Measurements from ENCODE around the gene MYO9B. TPM values are rescaled to one million over a fixed set of nuclear protein-coding genes. Genes with fewer than 3 reads are reported as not detected.

Gene MYO9B
- total and polyA plus RNA-seq, 2 of the 13 experiments (the other 11 are each of a cell fraction or from before 2014, with no cell fraction given), result 18.0 to 18.3 TPM

DNA sequence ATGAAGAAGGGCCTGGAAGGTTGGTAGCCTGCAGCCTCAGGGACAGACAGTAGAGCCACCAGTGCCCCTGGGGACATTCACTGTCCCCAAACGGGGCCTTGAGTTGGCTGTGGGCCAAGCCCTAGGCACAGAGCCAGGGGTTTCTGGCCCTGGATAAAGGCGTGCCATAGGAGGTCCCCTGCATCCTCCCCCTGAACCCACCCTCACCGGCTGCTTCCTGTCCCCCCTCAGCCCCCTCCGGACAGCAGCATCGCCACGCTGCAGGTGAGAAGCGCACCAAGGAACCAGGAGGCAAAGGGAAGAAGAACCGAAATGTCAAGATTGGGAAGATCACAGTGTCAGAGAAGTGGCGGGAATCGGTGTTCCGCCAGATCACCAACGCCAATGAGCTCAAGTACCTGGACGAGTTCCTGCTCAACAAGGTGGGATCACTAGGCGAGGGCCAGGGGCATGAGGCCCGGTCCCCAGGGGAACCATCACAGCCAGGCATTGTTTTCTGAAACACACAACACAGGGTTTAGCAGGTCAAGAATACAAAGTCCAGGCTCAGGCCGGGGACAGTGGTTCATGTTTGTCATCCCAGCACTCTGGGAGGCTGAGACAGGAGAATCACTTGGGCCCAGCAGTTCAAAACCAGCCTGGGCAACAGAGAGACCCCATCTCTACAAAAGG is 125.0 kb downstream of the MYO9B start (continued):
- TF ChIP-seq, protein P1, sequence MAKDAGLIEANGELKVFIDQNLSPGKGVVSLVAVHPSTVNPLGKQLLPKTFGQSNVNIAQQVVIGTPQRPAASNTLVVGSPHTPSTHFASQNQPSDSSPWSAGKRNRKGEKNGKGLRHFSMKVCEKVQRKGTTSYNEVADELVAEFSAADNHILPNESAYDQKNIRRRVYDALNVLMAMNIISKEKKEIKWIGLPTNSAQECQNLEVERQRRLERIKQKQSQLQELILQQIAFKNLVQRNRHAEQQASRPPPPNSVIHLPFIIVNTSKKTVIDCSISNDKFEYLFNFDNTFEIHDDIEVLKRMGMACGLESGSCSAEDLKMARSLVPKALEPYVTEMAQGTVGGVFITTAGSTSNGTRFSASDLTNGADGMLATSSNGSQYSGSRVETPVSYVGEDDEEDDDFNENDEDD (CRISPR knock-in tag; IDR thresholded peaks at IDR 0.05; ENCODE audit: borderline replicate concordance), result peak; percentile 41; the same call in 1 of the 2 replicates
- TF ChIP-seq ZNF256 (CRISPR knock-in tag; conservative IDR thresholded peaks at IDR 0.05) (no peak), TOE1 (CRISPR knock-in tag; IDR thresholded peaks at IDR 0.05) (no peak), CENPBD1 (CRISPR knock-in tag; IDR thresholded peaks at IDR 0.05; ENCODE audit: borderline replicate concordance, low read depth) (no peak), POLR2A (IDR thresholded peaks at IDR 0.05; ENCODE audit: insufficient read depth in 1 of 2, low read depth in 2 of 2, low read length in 2 of 2) (no peak), ZNF24 (IDR thresholded peaks at IDR 0.05) (no peak), ZFP41 (CRISPR knock-in tag; IDR thresholded peaks at IDR 0.05; ENCODE audit: borderline replicate concordance) (no peak), NFKBIZ (CRISPR knock-in tag; IDR thresholded peaks at IDR 0.05) (no peak), ARNTL (CRISPR knock-in tag; IDR thresholded peaks at IDR 0.05) (no peak), ZNF574 (CRISPR knock-in tag; IDR thresholded peaks at IDR 0.05) (peak; percentile 59; the same call in 1 of the 2 replicates), RFX1 (IDR thresholded peaks at IDR 0.05) (peak; percentile 63; the same call in 1 of the 2 replicates), PCBP1 (IDR thresholded peaks at IDR 0.05; ENCODE audit: borderline replicate concordance, low read depth, low read length) (no peak), ZSCAN30 (CRISPR knock-in tag; IDR thresholded peaks at IDR 0.05) (no peak), TOPORS (CRISPR knock-in tag; IDR thresholded peaks at IDR 0.05) (no peak), MED1 (CRISPR knock-in tag; IDR thresholded peaks at IDR 0.05) (peak; percentile 64), MIER2 (CRISPR knock-in tag; IDR thresholded peaks at IDR 0.05) (peak; percentile 45; the same call in 1 of the 2 replicates), ZKSCAN5 (CRISPR knock-in tag; IDR thresholded peaks at IDR 0.05) (no peak), MED13 (CRISPR knock-in tag; IDR thresholded peaks at IDR 0.05) (no peak), ZNF260 (CRISPR knock-in tag; IDR thresholded peaks at IDR 0.05; ENCODE audit: borderline replicate concordance, low read depth) (no peak), ZBTB38 (CRISPR knock-in tag; IDR thresholded peaks at IDR 0.05) (peak; percentile 99), SNAPC2 (CRISPR knock-in tag; IDR thresholded peaks at IDR 0.05) (no peak), KDM5B (CRISPR knock-in tag; IDR thresholded peaks at IDR 0.05; ENCODE audit: borderline replicate concordance) (peak; percentile 71; the same call in 1 of the 2 replicates), HNF4G (IDR thresholded peaks at IDR 0.05; ENCODE audit: borderline replicate concordance, low read depth, low read length) (peak; percentile 93), HNF4G (CRISPR knock-in tag; IDR thresholded peaks at IDR 0.05; ENCODE audit: borderline replicate concordance, low read depth) (peak; percentile 83; the same call in 1 of the 2 replicates)
- TF ChIP-seq, protein P2, sequence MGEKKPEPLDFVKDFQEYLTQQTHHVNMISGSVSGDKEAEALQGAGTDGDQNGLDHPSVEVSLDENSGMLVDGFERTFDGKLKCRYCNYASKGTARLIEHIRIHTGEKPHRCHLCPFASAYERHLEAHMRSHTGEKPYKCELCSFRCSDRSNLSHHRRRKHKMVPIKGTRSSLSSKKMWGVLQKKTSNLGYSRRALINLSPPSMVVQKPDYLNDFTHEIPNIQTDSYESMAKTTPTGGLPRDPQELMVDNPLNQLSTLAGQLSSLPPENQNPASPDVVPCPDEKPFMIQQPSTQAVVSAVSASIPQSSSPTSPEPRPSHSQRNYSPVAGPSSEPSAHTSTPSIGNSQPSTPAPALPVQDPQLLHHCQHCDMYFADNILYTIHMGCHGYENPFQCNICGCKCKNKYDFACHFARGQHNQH (CRISPR knock-in tag; IDR thresholded peaks at IDR 0.05), result peak; percentile 17; the same call in 1 of the 2 replicates
- TF ChIP-seq, protein P3, sequence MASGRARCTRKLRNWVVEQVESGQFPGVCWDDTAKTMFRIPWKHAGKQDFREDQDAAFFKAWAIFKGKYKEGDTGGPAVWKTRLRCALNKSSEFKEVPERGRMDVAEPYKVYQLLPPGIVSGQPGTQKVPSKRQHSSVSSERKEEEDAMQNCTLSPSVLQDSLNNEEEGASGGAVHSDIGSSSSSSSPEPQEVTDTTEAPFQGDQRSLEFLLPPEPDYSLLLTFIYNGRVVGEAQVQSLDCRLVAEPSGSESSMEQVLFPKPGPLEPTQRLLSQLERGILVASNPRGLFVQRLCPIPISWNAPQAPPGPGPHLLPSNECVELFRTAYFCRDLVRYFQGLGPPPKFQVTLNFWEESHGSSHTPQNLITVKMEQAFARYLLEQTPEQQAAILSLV (CRISPR knock-in tag; IDR thresholded peaks at IDR 0.05; ENCODE audit: borderline replicate concordance), result peak; percentile 47; the same call in 1 of the 2 replicates
